ENCODE data around the gene ACIN1.

ACIN1 gene

GRCh38 chr14:23094666-23095195 lies at the start of gene ACIN1:
Gene ACIN1 (minus strand): TSS chr14:23095136. CDS start chr14:23095112, 24 bp downstream.
- DNase-seq: no peak

- DNase-seq: no peak
These were observed 49.0 kb upstream of the ACIN1 start for GRCh38 chr14:23143911-23144310.

- no peak for DNase-seq
These were observed 47.9 kb upstream of the ACIN1 start for GRCh38 chr14:23142826-23143225.

- DNase-seq: no peak
These were observed 46.9 kb upstream of the ACIN1 start for GRCh38 chr14:23141706-23142444.

- DNase-seq: no peak
These were observed 45.4 kb upstream of the ACIN1 start for GRCh38 chr14:23140371-23140770.

GRCh38 chr14:23139874-23140273 lies 44.9 kb upstream of the ACIN1 start:
- DNase-seq: no peak

- DNase-seq: no peak
These were observed 43.0 kb upstream of the ACIN1 start for GRCh38 chr14:23137813-23138535.

GRCh38 chr14:23137192-23137812 lies 42.4 kb upstream of the ACIN1 start:
- peak; percentile 24 for DNase-seq

- no peak for DNase-seq
These were observed 41.7 kb upstream of the ACIN1 start for GRCh38 chr14:23136566-23137133.

GRCh38 chr14:23132970-23133369 lies 38.0 kb upstream of the ACIN1 start:
- DNase-seq: no peak

GRCh38 chr14:23131482-23131881 lies 36.5 kb upstream of the ACIN1 start:
- DNase-seq: no peak

GRCh38 chr14:23130871-23131270 lies 35.9 kb upstream of the ACIN1 start:
- DNase-seq: no peak

GRCh38 chr14:23129759-23130316 lies 34.9 kb upstream of the ACIN1 start:
- no peak for DNase-seq

- DNase-seq: no peak
These were observed 34.2 kb upstream of the ACIN1 start for GRCh38 chr14:23128969-23129758.

GRCh38 chr14:23127861-23128260 lies 32.9 kb upstream of the ACIN1 start:
- no peak for DNase-seq

GRCh38 chr14:23126548-23127278 lies 31.8 kb upstream of the ACIN1 start:
- DNase-seq: no peak

- DNase-seq: no peak
These were observed 31.1 kb upstream of the ACIN1 start for GRCh38 chr14:23125933-23126524.

GRCh38 chr14:23125011-23125410 lies 30.1 kb upstream of the ACIN1 start:
- DNase-seq: no peak

GRCh38 chr14:23124337-23124954 lies 29.5 kb upstream of the ACIN1 start:
- no peak for DNase-seq

GRCh38 chr14:23123419-23123818 lies 28.5 kb upstream of the ACIN1 start:
- DNase-seq: peak; percentile 10

GRCh38 chr14:23122086-23122485 lies 27.1 kb upstream of the ACIN1 start:
- no peak for DNase-seq

All from NCI-H1105 treated with DMSO at 0.1 percent for 48 hours (cell line).